Heart left ventricle (tissue), 13 donors: ENCODE measurements around the gene KCNAB1.

Source experiments
- POLR2A ChIP-seq, 2 donors: fragments of 450-650 bp; IDR thresholded peaks; one replicate each; pipeline ENCODE4 v1.6.1; 2017; ENCODE audit warnings: antibody characterized with exemption in 2 of 2, mild to moderate bottlenecking in 2 of 2, moderate library complexity in 2 of 2
- TF ChIP-seq, protein P1 (sequence below), 12 donors: fragments of 200-600 bp; sonication (generic) in 4 of 12; IDR thresholded peaks; one replicate each; pipeline versions ENCODE4 v1.5.0 to v1.8.0; 2018 to 2022; ENCODE audit warnings: antibody characterized with exemption in 12 of 12, mild to moderate bottlenecking in 5 of 12
- donor health status: ischemic (EF 13 %, LVEDD 7.1; RV severe dilation, severe dysfunction).
- donor health status: DM: no; HTN: yes; CAD: no.
- donor health status: DM: no; HTN: no; CAD: no.
- donor health status: ischemic (EF 25% LVEDD 6.9; RV normal size, moderate dysfunction).
- donor health status: ischemic (EF 25% LVEDD 5.7; RV mildly dilated, moderate dysfunction).
- donor health status: ischemic (EF 35%, LVEDD 5.7; RV mildly dilated, moderate dysfunction).
- donor health status: nonischemic (EF 11% LVEDD 7.7; RV severe dilation, severe dysfunction).
- donor health status: DM: yes; HTN: yes; CAD: no.
- donor health status: PGD.
- donor health status: ischemic (EF 29% LVEDD 5.4; RV normal size, mild dysfunction).
- donor health status: nonischemic (EF 23%, LVEDD 6.1; RV moderate dilation, normal function).

DNA sequence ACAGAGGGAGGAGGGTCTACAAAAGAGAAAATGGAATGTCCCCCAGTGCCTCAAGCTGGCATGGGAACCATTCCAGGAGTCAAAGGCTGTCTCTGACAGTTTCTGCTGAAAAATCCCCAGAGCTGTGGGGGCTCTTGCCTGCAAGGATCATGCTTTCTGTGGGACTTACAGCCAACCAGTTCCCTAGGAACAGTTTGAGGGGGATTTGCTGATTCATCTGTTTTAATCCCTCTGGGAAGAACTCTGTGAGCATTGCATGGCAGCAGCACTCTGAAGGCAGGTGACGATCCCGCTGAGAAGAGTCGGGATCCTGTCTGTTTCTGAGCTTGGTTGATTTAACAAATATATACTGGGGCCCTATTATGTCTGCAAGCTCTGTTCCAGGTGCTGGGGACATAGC, 258.5 kb downstream of the KCNAB1 start:
- TF ChIP-seq, protein P1, sequence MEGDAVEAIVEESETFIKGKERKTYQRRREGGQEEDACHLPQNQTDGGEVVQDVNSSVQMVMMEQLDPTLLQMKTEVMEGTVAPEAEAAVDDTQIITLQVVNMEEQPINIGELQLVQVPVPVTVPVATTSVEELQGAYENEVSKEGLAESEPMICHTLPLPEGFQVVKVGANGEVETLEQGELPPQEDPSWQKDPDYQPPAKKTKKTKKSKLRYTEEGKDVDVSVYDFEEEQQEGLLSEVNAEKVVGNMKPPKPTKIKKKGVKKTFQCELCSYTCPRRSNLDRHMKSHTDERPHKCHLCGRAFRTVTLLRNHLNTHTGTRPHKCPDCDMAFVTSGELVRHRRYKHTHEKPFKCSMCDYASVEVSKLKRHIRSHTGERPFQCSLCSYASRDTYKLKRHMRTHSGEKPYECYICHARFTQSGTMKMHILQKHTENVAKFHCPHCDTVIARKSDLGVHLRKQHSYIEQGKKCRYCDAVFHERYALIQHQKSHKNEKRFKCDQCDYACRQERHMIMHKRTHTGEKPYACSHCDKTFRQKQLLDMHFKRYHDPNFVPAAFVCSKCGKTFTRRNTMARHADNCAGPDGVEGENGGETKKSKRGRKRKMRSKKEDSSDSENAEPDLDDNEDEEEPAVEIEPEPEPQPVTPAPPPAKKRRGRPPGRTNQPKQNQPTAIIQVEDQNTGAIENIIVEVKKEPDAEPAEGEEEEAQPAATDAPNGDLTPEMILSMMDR (IDR thresholded peaks at IDR 0.05), result no peak
- TF ChIP-seq POLR2A (IDR thresholded peaks at IDR 0.05), result no peak
